Endothelial cell of umbilical vein (primary cell): Measurements from ENCODE around the gene ADIPOR1. TPM values are rescaled to one million over a fixed set of nuclear protein-coding genes. Genes with fewer than 3 reads are reported as not detected.

Experiments used
- BruUV-seq: library from RNA; stranded (reverse); fragments of 400-500 nt; replicated peaks from 2 replicates; lab custom pipeline; 2021; lab: Mats Ljungman, UMichigan
- CTCF ChIA-PET: fragments of 300-600, 350-600 bp; sonication (Branson Sonifier 250); formaldehyde crosslinking; loops from one replicate; lab custom pipeline; 2021; ENCODE audit warnings: antibody characterized with exemption, inconsistent platforms; lab: Charles Lee
- POLR2A ChIA-PET: fragments of 300-600, 350-600 bp; sonication (Branson Sonifier 250); formaldehyde crosslinking; loops from one replicate; lab custom pipeline; 2021; ENCODE audit warnings: antibody characterized with exemption, inconsistent platforms; lab: Charles Lee
- DNase-seq: peaks from one replicate; pipeline ENCODE4 v3.0.0-alpha.2; 2011; ENCODE audit warnings: low read depth, low spot score
- FAIRE-seq: peaks from 2 replicates; lab custom pipeline; 2011; peaks lifted over from hg19 to GRCh38; lab: Jason Lieb, UNC
- H2AFZ ChIP-seq: 2 replicates; pipeline ENCODE4 v1.6.0; 2012; ENCODE audit warnings: low read depth, low read length, control low read depth, inconsistent platforms
- H3K27ac ChIP-seq: 2 replicates; pipeline ENCODE4 v1.5.1; 2011; ENCODE audit warnings: low read depth, mild to moderate bottlenecking, control low read depth, low read length, moderate library complexity; ENCODE audit not compliant: insufficient read depth
- H3K27me3 ChIP-seq, 2 experiments: 2 replicates each; pipeline versions ENCODE4 v1.6.0 to v1.6.1; 2011; ENCODE audit warnings: low read length in 2 of 2, mixed read lengths in 1 of 2; ENCODE audit not compliant: control insufficient read depth in 2 of 2, insufficient read depth in 2 of 2
- H3K36me3 ChIP-seq, 2 experiments: 2 replicates in 1 of 2; 3 replicates in 1 of 2; pipeline ENCODE4 v1.5.1; 2011; ENCODE audit warnings: low read length in 2 of 2, mild to moderate bottlenecking in 1 of 2, moderate library complexity in 1 of 2; ENCODE audit not compliant: control insufficient read depth in 2 of 2, insufficient read depth in 2 of 2; ENCODE audit errors: extremely low read depth in 1 of 2
- H3K4me1 ChIP-seq: 3 replicates; pipeline ENCODE4 v1.5.1; 2011; ENCODE audit warnings: mild to moderate bottlenecking, low read length; ENCODE audit not compliant: control insufficient read depth, insufficient read depth; ENCODE audit errors: extremely low read depth
- H3K4me2 ChIP-seq: 2 replicates; pipeline ENCODE4 v1.6.1; 2011; ENCODE audit warnings: low read length, control low read depth, mixed read lengths; ENCODE audit not compliant: insufficient read depth
- H3K4me3 ChIP-seq, 3 experiments: fragments of 200-600 bp in 1 of 3; sonication (generic), shearing (Covaris generic) in 1 of 3; replicated peaks in 1 of 3; 2 replicates each; pipeline ENCODE4 v1.5.1; 2011 to 2016; ENCODE audit warnings: control low read depth in 3 of 3, low read length in 3 of 3, mild to moderate bottlenecking in 2 of 3, inconsistent platforms in 1 of 3, low read depth in 1 of 3, moderate library complexity in 1 of 3; ENCODE audit not compliant: insufficient read depth in 1 of 3
- H3K79me2 ChIP-seq: 2 replicates; pipeline ENCODE4 v1.6.0; 2012; ENCODE audit warnings: low read length, inconsistent platforms; ENCODE audit not compliant: control insufficient read depth, insufficient read depth
- H3K9ac ChIP-seq: replicated peaks from 2 replicates; pipeline ENCODE3; 2011; ENCODE audit warnings: low read length, control low read depth; ENCODE audit not compliant: insufficient read depth; ENCODE audit errors: extremely low read depth
- H3K9me1 ChIP-seq: replicated peaks from 3 replicates; pipeline ENCODE4 v1.6.0; 2011; ENCODE audit warnings: mild to moderate bottlenecking, low read length; ENCODE audit not compliant: control insufficient read depth, insufficient read depth; ENCODE audit errors: extremely low read depth
- H3K9me3 ChIP-seq: replicated peaks from 2 replicates; pipeline ENCODE4 v1.5.1; 2012; ENCODE audit warnings: low read length, inconsistent platforms; ENCODE audit not compliant: control insufficient read depth, insufficient read depth
- H4K20me1 ChIP-seq: replicated peaks from 2 replicates; pipeline ENCODE3; 2011; ENCODE audit warnings: mild to moderate bottlenecking, low read length; ENCODE audit not compliant: control insufficient read depth, insufficient read depth; ENCODE audit errors: extremely low read depth
- EZH2 ChIP-seq: IDR thresholded peaks from 2 replicates; pipeline ENCODE4 v1.6.1; 2012; ENCODE audit warnings: borderline replicate concordance, low read depth, mild to moderate bottlenecking, moderate library complexity, low read length, inconsistent platforms; ENCODE audit not compliant: severe bottlenecking
- FOS ChIP-seq: IDR thresholded peaks from 2 replicates; pipeline ENCODE4 v1.6.1; 2011; ENCODE audit warnings: mild to moderate bottlenecking, low read length, moderate library complexity, borderline replicate concordance; ENCODE audit not compliant: insufficient read depth
- GATA2 ChIP-seq: IDR thresholded peaks from 2 replicates; pipeline ENCODE4 v1.7.0; 2011; ENCODE audit warnings: low read depth, mild to moderate bottlenecking, moderate library complexity, mixed read lengths, low read length; ENCODE audit not compliant: insufficient read length, insufficient read depth
- JUN ChIP-seq: IDR thresholded peaks from 2 replicates; pipeline ENCODE4 v1.6.1; 2011; ENCODE audit warnings: borderline replicate concordance, low read depth; ENCODE audit not compliant: insufficient read length, insufficient read depth
- MYC ChIP-seq: IDR thresholded peaks from one replicate; pipeline ENCODE4 v1.6.1; 2011; ENCODE audit warnings: mild to moderate bottlenecking, low read depth, low read length
- POLR2A ChIP-seq: IDR thresholded peaks from 2 replicates; pipeline ENCODE4 v1.6.1; 2012; ENCODE audit warnings: low read depth, mild to moderate bottlenecking, control low read depth, low read length
- POLR2AphosphoS5 ChIP-seq: IDR thresholded peaks from 2 replicates; pipeline ENCODE4 v1.6.1; 2012; ENCODE audit warnings: low read depth, mild to moderate bottlenecking, control low read depth, low read length, moderate library complexity; ENCODE audit not compliant: insufficient read depth
- dilution Hi-C: fragments of 300-500 bp; cut with MboI; formaldehyde crosslinking; loops from one replicate; pipeline ENCODE4 v1.15.0; 2019; ENCODE audit warnings: low sequenced_read_pairs; ENCODE audit not compliant: extremely low pct_ligation_motif_present
- intact Hi-C: fragments of 100-400 bp; cut with micrococcal nuclease; formaldehyde crosslinking; loops from one replicate; pipeline ENCODE4 v1.10.0; 2022
- polyA plus RNA-seq, 4 experiments: library from polyadenylated mRNA; depleted of rRNA in 3 of 4; stranded (reverse) in 3 of 4; unstranded in 1 of 4; fragments of >200 nt; gene quantifications; 2 replicates each; pipeline versions ENCODE4 v1.2.1 to v1.2.3, GENCODE V29; 2011 to 2012; ENCODE audit warnings: missing spikeins in 1 of 4
- total RNA-seq: library from RNA; stranded (reverse); gene quantifications from 2 replicates; pipeline ENCODE4 v1.2.3, GENCODE V29; 2021
- TF ChIP-seq, protein P1 (sequence below): IDR thresholded peaks from 2 replicates; pipeline ENCODE4 v1.6.1; 2011; ENCODE audit not compliant: insufficient read depth, insufficient read length
- TF ChIP-seq, protein P2 (sequence below), 2 donors: IDR thresholded peaks; 1 replicate in 1 of 2; 2 replicates in 1 of 2; pipeline ENCODE4 v1.5.1; 2011; ENCODE audit warnings: low read length in 2 of 2, mild to moderate bottlenecking in 2 of 2, moderate library complexity in 2 of 2, control low read depth in 1 of 2, inconsistent platforms in 1 of 2, low read depth in 1 of 2; ENCODE audit not compliant: insufficient read depth in 1 of 2; ENCODE audit errors: extremely low read depth in 1 of 2

Gene ADIPOR1
- total and polyA plus RNA-seq, 2 donors (not counting 3 experiments of a cell fraction or from before 2014, with no cell fraction given), result 67.2 to 135 TPM

DNA sequence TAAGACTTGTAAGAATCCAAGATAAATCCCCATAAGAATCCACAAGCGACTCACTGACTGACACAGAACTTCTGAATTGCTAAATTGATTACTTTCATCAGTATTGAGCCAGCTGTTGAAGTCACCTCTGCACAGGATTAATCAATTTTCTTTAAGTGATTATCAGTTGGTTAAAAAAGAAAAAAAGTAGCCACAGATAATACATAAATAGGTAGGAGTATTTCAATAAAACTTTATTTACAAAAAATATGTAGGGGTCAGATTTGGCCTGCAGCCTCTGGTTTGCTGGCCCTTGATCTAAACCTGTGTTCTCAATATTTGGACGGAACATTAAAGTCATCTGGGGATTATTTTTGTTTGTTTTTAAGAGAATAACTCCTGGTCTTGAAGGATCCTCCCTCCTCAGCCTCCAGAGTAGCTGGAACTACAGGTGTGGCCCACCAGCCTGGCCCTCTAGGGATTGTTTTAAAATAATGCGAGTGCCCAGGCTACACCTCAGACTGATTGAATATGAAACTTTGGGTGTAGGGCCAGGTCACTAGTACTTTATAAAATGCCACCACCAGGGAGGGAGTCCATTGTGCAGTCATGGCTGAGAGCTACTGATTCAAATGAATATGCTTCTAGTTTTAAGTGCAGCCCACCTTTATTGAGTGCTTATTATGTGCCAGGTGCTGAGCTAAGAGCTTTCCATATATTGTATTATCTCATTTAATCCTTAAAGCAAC lies 42.3 kb upstream of the ADIPOR1 start:
- DNase-seq, result no peak
- Histone ChIP-seq H3K79me2 (no peaks in the 10 kb centered on the region), H4K20me1 (no peaks in the 10 kb centered on the region), H3K36me3 (no peaks in the 10 kb centered on the region), H3K4me1 (no peaks in the 10 kb centered on the region), H3K27ac (no peak overlapping the region), H3K9ac (no peak overlapping the region), H3K27me3 (peaks cover 16 to 25% of the 10 kb centered on the region in 2 experiments), H3K4me3 (no peak overlapping the region), H3K9me1 (no peaks in the 10 kb centered on the region), H3K4me2 (no peak overlapping the region), H2AFZ (no peak overlapping the region), H3K9me3 (no peaks in the 10 kb centered on the region)
- dilution Hi-C loops, result no loop called here
- BruUV-seq, result no TSS peak
- FAIRE-seq, result no peak
- POLR2A ChIA-PET, result no interaction called here
- CTCF ChIA-PET, result interaction anchor here (0.5 to 1.6 kb wide), 7 partner anchors 27 to 863 kb away, joined by 3 to 6 read pairs (median 3); no protein-coding TSS in a partner anchor
- intact Hi-C loops, result no loop called here
- TF ChIP-seq FOS (no peak), JUN (no peak), EZH2 (no peak), POLR2AphosphoS5 (no peak), MYC (no peak), POLR2A (no peak), GATA2 (no peak)
- TF ChIP-seq, protein P1, sequence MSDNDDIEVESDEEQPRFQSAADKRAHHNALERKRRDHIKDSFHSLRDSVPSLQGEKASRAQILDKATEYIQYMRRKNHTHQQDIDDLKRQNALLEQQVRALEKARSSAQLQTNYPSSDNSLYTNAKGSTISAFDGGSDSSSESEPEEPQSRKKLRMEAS, result no peak
- TF ChIP-seq, protein P2, sequence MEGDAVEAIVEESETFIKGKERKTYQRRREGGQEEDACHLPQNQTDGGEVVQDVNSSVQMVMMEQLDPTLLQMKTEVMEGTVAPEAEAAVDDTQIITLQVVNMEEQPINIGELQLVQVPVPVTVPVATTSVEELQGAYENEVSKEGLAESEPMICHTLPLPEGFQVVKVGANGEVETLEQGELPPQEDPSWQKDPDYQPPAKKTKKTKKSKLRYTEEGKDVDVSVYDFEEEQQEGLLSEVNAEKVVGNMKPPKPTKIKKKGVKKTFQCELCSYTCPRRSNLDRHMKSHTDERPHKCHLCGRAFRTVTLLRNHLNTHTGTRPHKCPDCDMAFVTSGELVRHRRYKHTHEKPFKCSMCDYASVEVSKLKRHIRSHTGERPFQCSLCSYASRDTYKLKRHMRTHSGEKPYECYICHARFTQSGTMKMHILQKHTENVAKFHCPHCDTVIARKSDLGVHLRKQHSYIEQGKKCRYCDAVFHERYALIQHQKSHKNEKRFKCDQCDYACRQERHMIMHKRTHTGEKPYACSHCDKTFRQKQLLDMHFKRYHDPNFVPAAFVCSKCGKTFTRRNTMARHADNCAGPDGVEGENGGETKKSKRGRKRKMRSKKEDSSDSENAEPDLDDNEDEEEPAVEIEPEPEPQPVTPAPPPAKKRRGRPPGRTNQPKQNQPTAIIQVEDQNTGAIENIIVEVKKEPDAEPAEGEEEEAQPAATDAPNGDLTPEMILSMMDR (IDR thresholded peaks at IDR 0.05; ENCODE audit: extremely low read depth in 1 of 2, insufficient read depth in 1 of 2, low read depth in 1 of 2, low read length in 2 of 2), result no peak
